GM19193 (cell line): ENCODE results near the gene KANTR.

Source experiments
- POLR2A ChIP-seq: IDR thresholded peaks from 4 replicates; pipeline ENCODE4 v1.6.1; 2011; ENCODE audit not compliant: insufficient read depth, insufficient read length; ENCODE audit errors: extremely low read depth

Gene KANTR

DNA sequence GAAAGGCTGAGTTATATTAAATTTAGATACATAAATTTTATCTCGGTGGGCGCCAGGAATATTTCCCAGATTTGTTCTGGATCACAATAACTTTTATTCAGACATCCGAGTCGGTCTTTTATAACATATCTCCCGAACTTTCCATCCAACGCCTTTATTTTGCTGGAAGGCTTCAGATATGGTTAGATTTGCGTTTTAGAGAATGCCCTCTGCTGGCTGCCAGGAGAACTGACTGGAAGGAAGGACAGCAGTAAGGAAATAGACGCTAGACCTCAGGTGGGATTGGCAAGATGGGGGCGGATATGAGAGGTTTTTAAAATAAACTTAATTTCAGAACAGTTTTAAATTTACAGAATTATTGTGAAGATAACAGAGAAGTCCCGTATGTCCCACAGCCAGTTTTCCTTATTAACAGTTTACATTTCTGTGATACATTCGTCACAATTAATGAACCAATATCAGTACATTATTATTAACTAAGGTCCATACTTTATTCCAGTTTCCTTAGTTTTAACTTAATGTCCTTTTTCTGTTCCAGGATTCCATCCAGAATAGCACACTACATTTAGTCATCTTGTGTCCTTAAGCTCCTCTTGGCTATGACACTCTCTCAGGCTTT is 4.6 kb upstream of the KANTR start:
- TF ChIP-seq POLR2A, result no peak

DNA sequence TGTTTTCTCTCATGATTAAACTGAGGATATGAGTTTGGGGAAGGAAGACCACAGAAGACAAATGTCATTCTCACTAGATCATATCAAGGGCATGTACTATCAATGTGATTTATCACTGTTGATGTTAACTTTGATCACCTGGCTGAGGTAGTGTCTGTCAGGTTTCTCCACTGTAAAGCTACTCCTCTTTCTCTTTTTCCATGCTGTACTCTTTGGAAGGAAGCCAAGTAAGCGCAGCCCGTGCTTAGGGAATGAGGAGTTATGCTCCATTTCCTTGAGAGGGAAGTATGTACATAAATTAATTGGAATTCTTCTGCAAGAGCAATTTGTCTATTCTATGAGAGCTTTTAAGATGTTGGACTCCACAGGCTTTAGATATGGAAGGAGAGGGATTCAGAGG is 4.0 kb upstream of the KANTR start:
- TF ChIP-seq POLR2A, result no peak

DNA sequence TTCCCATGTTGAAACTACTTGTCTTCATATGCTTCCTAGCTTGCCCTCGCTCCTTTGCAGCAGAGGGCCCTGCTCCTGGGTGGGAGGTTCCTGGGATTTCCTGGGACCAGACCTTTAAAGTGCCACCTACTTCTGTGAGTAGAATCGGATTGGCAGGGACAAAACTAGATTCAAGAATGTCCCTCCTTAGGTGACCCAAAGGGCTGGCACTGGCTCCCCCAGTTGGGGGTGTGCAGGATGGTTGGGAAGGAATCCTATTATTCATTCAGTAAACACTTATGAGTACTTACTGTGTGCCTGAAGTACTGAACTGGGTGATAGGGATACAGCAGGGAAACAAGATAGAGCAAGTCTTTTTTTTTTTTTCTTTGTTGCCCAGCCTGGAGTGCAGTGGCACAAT is 2.6 kb upstream of the KANTR start:
- TF ChIP-seq POLR2A, result no peak

DNA sequence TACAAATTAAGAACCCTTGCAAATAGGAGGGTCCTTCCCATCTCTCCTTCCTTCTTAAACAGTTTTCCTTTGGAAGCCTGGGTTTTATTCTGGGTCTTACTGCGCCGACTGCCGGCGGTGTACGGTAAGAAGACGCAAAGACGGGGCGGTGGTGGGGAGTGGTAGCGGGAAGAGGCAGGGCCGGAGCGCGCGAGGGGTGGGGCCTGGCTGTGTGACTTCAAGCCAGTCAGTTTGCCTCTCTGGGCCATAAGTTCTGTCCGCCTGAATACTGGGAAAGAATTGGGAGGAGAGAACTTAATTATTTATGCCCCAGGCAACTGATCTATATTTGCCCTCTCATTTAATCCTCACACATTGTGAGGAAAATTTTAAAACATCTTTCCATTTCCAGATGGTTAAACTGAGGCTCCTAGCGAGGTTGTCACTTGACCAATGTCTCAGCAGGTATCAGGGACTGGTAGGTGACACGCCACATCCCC is 726 bp upstream of the KANTR start:
- TF ChIP-seq POLR2A, result no peak

DNA sequence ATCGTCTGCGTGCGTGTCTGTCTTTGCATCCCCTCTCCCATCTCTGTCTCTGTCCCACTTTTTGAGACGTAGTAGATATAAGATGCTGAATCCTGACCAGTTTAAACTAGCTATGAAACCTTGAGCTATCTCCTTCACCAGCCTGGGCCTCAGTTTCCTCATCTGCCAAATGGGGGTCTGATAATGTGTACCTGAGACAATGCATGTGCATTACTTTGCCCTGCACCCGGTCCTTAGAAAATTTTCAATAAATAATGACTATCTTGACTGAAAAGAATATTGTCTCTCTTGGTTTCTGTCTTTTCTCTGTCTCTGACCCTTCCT is 602 bp downstream of the KANTR start:
- TF ChIP-seq POLR2A, result no peak

DNA sequence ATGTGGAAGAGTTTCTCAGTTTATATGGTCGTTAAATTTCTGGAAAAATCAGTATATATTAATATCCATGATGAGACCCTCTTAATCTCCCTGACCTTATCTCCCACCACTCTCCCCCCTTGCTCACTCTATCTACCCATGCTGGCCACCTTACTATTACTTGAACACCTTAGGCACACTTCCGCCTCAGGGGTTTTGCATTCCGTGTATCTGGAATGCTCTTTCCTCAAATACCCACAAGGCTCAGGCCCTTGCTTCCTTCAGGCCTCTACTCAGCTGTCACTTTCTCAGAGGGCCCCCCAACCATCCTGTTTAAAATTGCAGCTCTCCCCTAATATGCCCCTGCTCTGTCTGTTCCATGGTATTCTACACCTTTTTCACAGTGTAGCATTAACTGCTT is 1.9 kb downstream of the KANTR start:
- no peak for TF ChIP-seq POLR2A

DNA sequence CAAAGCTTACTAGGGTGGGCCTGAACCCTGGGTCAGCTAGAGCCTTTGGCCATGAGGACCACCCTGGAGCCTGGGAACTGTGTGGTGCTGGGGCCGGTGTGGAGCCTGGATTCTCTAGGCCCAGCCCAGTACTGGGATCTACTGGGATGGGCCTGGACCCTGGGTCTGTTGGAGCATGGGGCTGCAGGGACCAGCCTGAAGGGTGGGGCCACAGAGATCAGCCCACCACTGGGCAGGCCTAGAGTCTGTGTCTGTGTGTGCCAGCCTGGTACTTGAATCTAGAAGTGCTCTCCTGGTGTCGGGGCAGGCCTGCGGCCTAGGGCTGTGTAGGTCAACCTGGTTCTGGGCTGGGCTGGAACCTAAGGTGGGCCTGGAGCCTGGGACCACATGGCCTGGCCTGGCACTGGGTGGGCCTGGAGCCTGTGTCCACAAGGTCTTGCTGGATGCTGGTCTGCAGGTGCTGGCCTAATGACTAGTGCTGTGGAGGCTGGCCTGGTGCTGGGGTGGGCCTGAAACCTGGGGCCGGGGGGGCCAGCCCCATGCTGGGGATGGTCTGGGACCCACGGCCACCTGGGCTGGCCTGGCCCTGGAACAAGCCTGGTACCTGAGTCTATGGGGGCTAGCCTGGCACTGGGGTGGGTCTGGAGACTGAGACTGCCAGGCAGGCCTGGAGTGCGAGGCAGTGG is 21.1 kb downstream of the KANTR start:
- TF ChIP-seq POLR2A, result no peak

DNA sequence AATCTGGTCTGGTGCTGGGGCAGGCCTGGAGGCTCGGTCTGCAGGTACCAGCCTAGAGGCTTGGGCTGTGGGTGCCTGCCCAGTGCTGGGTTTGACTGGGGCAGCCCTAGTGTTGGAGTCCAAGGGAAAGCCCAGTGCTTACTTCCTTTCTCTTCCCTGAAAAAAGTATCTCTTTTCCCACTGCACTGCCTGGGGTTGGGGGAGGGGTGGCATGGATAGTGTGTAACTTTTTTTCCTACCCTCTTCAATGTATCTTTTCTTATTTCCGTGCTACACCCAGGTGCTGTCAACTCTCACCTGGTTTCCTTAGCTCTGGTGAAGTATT is 21.6 kb downstream of the KANTR start:
- no peak for TF ChIP-seq POLR2A

DNA sequence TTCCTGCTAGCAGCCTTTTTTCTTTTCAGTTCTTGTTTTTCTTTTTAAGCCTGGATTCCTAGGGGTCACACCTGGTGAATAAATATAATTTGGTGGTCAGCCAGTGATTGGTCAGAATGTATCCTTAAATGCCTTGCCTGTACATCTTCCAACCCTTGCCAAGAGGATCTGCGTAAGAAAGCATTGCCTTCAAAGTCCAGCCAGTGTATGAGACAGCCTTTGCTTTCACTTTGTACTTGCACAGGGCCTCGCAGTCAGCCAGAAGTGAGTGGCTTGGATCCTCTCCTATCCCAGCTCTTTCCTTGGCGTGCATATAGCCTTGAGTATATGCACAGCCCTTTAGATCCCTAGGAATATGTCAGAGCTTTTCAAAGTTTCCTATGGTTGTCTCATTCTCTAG is 22.2 kb downstream of the KANTR start:
- no peak for TF ChIP-seq POLR2A

DNA sequence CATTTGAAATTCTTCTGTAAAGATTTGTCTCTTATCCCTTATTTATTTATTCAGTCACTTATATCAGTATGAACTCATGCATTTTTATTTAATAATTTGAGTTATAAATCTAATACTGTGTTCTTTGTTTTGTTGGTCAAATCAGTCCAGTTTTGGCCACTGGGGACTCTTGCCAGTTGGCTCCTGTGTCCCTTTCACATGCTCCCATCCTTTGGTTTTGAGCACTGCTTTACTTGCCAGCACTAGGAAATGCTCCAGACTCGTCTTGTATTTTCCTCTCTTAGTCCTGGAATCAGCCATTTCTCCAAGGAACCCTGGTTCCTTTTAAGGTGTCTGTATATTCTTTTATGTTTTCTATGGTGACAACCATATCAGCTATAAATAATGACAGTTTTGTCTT is 28.1 kb downstream of the KANTR start:
- TF ChIP-seq POLR2A, result no peak

DNA sequence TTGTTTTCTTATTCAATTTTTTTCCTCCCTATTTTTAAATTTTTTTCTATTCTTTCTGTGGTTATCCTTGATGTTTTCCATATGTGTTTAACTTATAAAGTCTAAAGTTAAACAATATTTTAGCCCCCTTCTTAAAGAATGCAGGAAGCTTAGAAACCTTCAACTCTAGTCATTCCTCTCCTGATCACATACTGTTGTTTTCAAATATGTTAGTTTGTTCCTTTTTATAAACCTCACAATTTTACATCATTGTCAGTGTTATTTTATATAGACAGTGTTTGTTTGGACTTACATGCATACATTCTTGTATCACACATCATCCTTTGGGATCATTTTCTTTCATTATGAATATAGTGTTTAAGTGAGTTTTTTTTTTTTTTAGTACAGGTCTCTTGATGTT is 31.6 kb downstream of the KANTR start:
- no peak for TF ChIP-seq POLR2A

DNA sequence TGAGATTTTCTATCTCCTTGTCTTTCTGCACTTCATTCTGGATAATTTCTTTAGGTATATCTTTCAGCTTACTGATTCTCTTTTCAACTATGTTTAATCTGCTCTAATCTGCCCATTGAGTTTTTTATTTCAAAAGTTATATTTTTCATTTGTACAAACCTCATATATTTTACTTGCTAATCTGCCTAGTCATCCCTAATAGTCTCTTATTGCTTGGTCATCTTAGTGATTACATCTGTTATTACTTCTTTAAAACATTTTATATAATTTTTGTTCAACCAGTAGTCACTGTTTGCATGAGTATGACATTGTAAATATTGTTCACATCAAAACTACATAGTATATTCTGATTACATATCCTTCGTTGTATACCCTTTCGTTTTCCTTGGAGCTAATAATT is 32.4 kb downstream of the KANTR start:
- no peak for TF ChIP-seq POLR2A

DNA sequence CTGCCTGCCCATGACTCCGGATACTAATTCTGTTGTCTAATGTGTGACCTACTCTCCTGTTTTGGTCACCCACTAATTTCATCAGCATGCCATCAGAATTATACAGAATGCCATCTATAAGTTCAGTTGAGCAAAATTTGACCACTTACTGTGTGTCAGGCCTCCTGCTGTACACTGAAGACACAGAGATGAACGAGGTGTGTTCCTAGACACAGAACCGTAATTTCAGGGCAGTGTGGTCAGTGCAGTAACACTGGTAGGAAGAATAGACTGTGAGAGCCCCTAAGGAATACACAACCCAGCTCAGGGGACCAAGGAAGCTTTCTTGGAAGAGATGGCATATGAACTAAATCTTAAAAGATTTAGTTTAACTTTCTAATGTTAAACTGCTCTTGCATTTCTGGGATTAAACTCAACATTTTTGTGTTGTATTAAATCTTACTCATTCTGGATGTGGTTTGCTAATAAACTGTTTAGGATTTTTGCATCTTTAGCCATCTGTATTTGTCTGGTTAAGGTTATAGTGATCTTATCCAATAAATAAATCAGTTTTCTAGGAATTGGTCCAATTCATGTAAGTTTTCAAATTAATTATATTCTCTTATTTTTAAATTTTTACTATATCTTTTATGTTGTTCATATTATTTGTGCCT is 34.3 kb downstream of the KANTR start:
- no peak for TF ChIP-seq POLR2A

DNA sequence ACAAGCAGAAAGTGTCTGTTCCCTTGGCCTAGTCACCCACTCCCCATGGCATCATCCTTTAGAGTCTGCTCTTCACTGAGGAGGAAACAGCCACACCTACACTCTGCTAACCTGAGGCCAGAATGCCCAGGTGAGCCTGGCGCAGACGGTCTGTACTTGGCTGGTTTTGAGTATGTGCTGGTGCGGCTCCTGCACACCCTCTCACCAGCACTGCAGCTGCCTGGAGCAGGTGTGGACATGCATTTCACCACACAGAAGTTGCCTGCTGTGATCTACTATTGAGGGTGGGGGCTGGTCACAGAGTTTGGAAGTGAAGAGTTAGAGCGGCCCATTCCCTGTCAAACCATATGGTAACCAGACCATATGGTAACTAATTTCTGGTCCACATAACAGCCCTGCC is 39.5 kb downstream of the KANTR start:
- TF ChIP-seq POLR2A, result no peak

DNA sequence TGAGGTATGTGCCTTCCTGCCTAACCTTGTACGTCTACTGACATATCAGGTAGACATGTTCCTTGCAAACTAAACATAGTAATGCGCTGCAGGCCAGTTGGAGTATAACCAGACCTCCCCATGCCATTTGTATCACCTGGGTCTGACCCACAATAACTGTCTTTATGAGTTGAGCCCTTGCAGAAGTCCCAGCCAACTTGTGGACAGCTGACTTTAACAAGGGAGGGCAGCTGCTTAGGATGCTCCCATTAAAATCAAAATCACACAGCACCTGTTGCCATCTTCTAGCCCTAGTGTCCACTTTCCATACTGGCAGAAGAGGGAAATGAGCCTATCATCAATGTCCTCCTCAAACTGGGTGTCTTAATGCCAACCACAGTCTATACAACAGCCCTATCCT is 41.6 kb downstream of the KANTR start:
- TF ChIP-seq POLR2A, result no peak

DNA sequence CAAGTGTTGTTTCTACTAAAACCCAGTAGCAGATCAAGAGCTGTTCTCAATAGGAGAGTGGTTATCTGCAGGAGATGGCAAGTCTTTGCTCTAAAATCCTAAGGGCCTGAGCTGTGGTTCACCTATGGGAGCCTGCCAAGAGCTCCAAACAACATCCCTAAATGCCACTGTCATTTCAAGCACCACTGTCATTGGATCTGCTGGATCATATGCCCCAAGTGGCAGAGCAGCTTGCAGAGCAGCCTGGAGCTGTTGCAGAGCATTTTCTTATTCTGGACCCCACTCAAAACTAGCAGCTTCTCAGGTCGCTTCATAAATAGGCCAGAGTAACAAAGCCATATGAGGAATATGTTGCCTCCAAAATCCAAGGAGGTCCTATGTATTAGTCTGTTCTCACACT is 59.6 kb downstream of the KANTR start:
- no peak for TF ChIP-seq POLR2A

DNA sequence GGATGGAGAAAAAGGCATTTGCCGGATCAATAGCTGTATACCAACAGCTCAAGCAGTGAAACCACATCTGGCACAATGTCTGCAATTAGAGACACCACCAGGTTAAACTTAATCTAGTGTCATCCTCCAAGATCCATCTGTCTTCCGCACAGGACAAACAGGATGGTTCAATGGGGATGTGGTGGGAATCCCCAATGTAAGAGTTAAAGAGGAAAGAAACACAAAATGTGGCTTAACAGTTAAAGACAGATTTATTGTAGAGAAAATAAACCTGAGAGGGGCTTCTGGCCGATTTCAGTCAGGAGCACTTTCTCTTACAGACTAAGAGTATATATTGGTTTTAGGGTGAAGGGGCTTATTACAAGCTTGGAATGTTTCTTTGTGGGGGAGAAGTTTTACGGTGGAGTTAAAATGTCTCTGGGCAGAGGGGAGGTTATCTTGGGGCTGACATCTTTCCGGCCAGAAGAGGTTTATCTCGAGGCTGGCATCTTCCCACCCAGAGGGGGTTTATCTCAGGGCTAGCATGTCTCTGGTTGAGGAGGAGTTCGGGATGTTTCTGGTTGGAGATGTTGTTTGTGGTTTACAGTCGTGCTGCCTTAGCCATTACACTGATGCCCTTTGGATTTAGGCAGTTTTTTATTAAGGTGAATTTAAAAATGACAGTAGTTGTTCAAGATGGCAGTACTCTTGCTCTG is 61.7 kb downstream of the KANTR start:
- no peak for TF ChIP-seq POLR2A

DNA sequence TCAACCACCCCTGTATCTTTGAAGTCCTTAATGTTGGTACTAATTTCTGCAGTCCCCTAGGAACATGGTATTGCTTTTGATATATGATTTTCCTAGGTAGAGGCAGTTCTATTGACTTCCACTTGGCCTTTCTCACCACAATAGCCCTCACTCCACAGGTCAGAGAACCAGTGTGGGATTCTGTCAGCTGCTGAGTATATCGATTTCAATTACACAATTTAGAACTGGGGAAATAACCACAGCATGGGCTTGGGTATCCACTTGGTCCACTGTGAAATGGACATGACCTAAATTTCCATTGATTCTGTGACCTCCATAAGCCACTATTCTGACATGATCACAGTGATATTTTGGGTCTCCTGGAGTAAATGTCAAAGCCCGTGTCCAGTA is 62.3 kb downstream of the KANTR start:
- TF ChIP-seq POLR2A, result no peak
